H9 (cell line): ENCODE data around the gene CCDC110. TPM values are rescaled to one million over a fixed set of nuclear protein-coding genes. Genes with fewer than 3 reads are reported as not detected.

Source experiments
- DNase-seq: peaks from one replicate; pipeline ENCODE4 v3.0.0-alpha.2; 2017
- H2AFZ ChIP-seq: one replicate; pipeline ENCODE4 v1.6.1; 2013; ENCODE audit warnings: mild to moderate bottlenecking, low read length, control low read depth, moderate library complexity
- H2AK5ac ChIP-seq: 2 replicates; pipeline ENCODE4 v1.6.1; 2013; ENCODE audit warnings: low read length, control low read depth, mixed read lengths; ENCODE audit not compliant: insufficient read length
- H2BK120ac ChIP-seq: one replicate; pipeline ENCODE4 v1.6.1; 2013; ENCODE audit warnings: low read depth, mild to moderate bottlenecking, low read length, control low read depth, inconsistent platforms; ENCODE audit not compliant: poor library complexity, severe bottlenecking
- H2BK12ac ChIP-seq: 2 replicates; pipeline ENCODE4 v1.6.1; 2013; ENCODE audit warnings: low read length, control low read depth, mixed read lengths, low read depth; ENCODE audit not compliant: insufficient read length
- H2BK15ac ChIP-seq: 2 replicates; pipeline ENCODE4 v1.6.1; 2013; ENCODE audit warnings: low read depth, low read length, control low read depth
- H2BK20ac ChIP-seq: one replicate; pipeline ENCODE4 v1.6.1; 2013; ENCODE audit warnings: low read depth, mild to moderate bottlenecking, low read length, control low read depth, inconsistent platforms; ENCODE audit not compliant: poor library complexity, severe bottlenecking
- H2BK5ac ChIP-seq: 2 replicates; pipeline ENCODE4 v1.6.1; 2013; ENCODE audit warnings: low read length, control low read depth, mixed read lengths; ENCODE audit not compliant: insufficient read length
- H3K14ac ChIP-seq: 2 replicates; pipeline ENCODE4 v1.6.1; 2013; ENCODE audit warnings: low read length, control low read depth; ENCODE audit not compliant: insufficient read depth
- H3K18ac ChIP-seq: 2 replicates; pipeline ENCODE4 v1.6.1; 2013; ENCODE audit warnings: low read depth, mild to moderate bottlenecking, mixed read lengths, low read length, control low read depth; ENCODE audit not compliant: insufficient read length
- H3K23ac ChIP-seq: 2 replicates; pipeline ENCODE4 v1.6.1; 2013; ENCODE audit warnings: low read length, control low read depth, mixed read lengths, low read depth; ENCODE audit not compliant: insufficient read length
- H3K23me2 ChIP-seq: 2 replicates; pipeline ENCODE4 v1.6.1; 2013; ENCODE audit warnings: low read depth, mild to moderate bottlenecking, mixed read lengths, low read length, control low read depth; ENCODE audit not compliant: insufficient read length, poor library complexity, severe bottlenecking
- H3K27ac ChIP-seq: 2 replicates; pipeline ENCODE4 v1.5.1; 2013; ENCODE audit warnings: low read length, control low read depth, mixed read lengths, low read depth; ENCODE audit not compliant: insufficient read length
- H3K27me3 ChIP-seq: 2 replicates; pipeline ENCODE4 v1.6.1; 2013; ENCODE audit warnings: low read length, control low read depth, inconsistent platforms; ENCODE audit not compliant: insufficient read depth
- H3K4ac ChIP-seq: 2 replicates; pipeline ENCODE4 v1.6.1; 2013; ENCODE audit warnings: low read depth, mild to moderate bottlenecking, control low read depth, inconsistent platforms, low read length, moderate library complexity
- H3K4me1 ChIP-seq: 2 replicates; pipeline ENCODE4 v1.6.1; 2013; ENCODE audit warnings: low read length, control low read depth, inconsistent platforms; ENCODE audit not compliant: insufficient read depth
- H3K4me2 ChIP-seq: 2 replicates; pipeline ENCODE4 v1.6.1; 2013; ENCODE audit warnings: low read length, control low read depth, mixed read lengths; ENCODE audit not compliant: insufficient read length, insufficient read depth
- H3K56ac ChIP-seq: 2 replicates; pipeline ENCODE4 v1.6.1; 2013; ENCODE audit warnings: low read depth, mild to moderate bottlenecking, mixed read lengths, low read length, control low read depth; ENCODE audit not compliant: insufficient read length
- H3K79me1 ChIP-seq: 2 replicates; pipeline ENCODE4 v1.6.1; 2013; ENCODE audit warnings: low read depth, mild to moderate bottlenecking, moderate library complexity, low read length, control low read depth, inconsistent platforms; ENCODE audit not compliant: insufficient read depth, poor library complexity, severe bottlenecking
- H3K79me2 ChIP-seq: 2 replicates; pipeline ENCODE4 v1.6.1; 2013; ENCODE audit warnings: low read length, control low read depth, inconsistent platforms; ENCODE audit not compliant: insufficient read depth
- H3K9ac ChIP-seq: 2 replicates; pipeline ENCODE4 v1.6.1; 2013; ENCODE audit warnings: low read length, control low read depth, mixed read lengths; ENCODE audit not compliant: insufficient read length; ENCODE audit errors: extremely low read depth
- H3K9me3 ChIP-seq: one replicate; pipeline ENCODE4 v1.6.1; 2013; ENCODE audit warnings: low read depth, low read length, inconsistent platforms; ENCODE audit not compliant: control insufficient read depth
- H3T11ph ChIP-seq: one replicate; pipeline ENCODE4 v1.6.1; 2013; ENCODE audit warnings: mild to moderate bottlenecking, low read length, control low read depth, inconsistent platforms
- H4K20me1 ChIP-seq: one replicate; pipeline ENCODE4 v1.6.1; 2013; ENCODE audit not compliant: control insufficient read depth, insufficient read length, insufficient read depth
- H4K5ac ChIP-seq: 2 replicates; pipeline ENCODE4 v1.6.1; 2013; ENCODE audit warnings: low read depth, mild to moderate bottlenecking, mixed read lengths, low read length, control low read depth; ENCODE audit not compliant: insufficient read length
- H4K8ac ChIP-seq: replicated peaks from 2 replicates; pipeline ENCODE4 v1.6.1; 2013; ENCODE audit warnings: low read length, control low read depth, mixed read lengths, low read depth; ENCODE audit not compliant: insufficient read length
- H4K91ac ChIP-seq: 2 replicates; pipeline ENCODE4 v1.6.1; 2013; ENCODE audit warnings: low read depth, mild to moderate bottlenecking, moderate library complexity, mixed read lengths, low read length, control low read depth; ENCODE audit not compliant: insufficient read length
- H3K27ac Mint-ChIP-seq, 3 experiments: 2 replicates in 2 of 3; 3 replicates in 1 of 3; pipeline ENCODE4 v1.8.0; 2020 to 2021; ENCODE audit warnings: mixed read lengths in 3 of 3, mild to moderate bottlenecking in 1 of 3, moderate library complexity in 1 of 3
- H3K27me3 Mint-ChIP-seq: 2 replicates; pipeline ENCODE4 v1.8.0; 2021; ENCODE audit warnings: low read depth, mild to moderate bottlenecking, moderate library complexity, mixed read lengths
- H3K36me3 Mint-ChIP-seq, 3 experiments: 2 replicates in 2 of 3; 3 replicates in 1 of 3; pipeline ENCODE4 v1.8.0; 2020 to 2021; ENCODE audit warnings: low read depth in 3 of 3, mixed read lengths in 3 of 3; ENCODE audit not compliant: insufficient read depth in 1 of 3
- H3K4me1 Mint-ChIP-seq, 2 experiments: 2 replicates each; pipeline ENCODE4 v1.8.0; 2020; ENCODE audit warnings: mixed read lengths in 2 of 2
- H3K4me3 Mint-ChIP-seq, 2 experiments: 2 replicates in 1 of 2; 3 replicates in 1 of 2; pipeline ENCODE4 v1.8.0; 2020 to 2021; ENCODE audit warnings: mild to moderate bottlenecking in 2 of 2, mixed read lengths in 2 of 2, moderate library complexity in 1 of 2
- H3K9me3 Mint-ChIP-seq, 2 experiments: 2 replicates in 1 of 2; 3 replicates in 1 of 2; pipeline ENCODE4 v1.8.0; 2020; ENCODE audit warnings: mild to moderate bottlenecking in 2 of 2, mixed read lengths in 2 of 2, moderate library complexity in 1 of 2
- WGBS: extraction: QIAGEN DNeasy Blood & Tissue Kit; methylation state at CpG from one replicate; pipeline ENCODE4 v1.1.7; 2013; ENCODE audit warnings: missing lambda C conversion rate, low lambda C conversion rate, mixed read lengths; ENCODE audit not compliant: insufficient read length; ENCODE audit errors: extremely low coverage; 5-methylcytosine and 5-hydroxymethylcytosine counted together
- total RNA-seq: library from RNA; stranded (reverse); gene quantifications from 2 replicates; pipeline ENCODE4 v1.2.1, GENCODE V29; 2021
- TF ChIP-seq, protein P1 (sequence below): fragments of 200-600 bp; sonication (generic); conservative IDR thresholded peaks from 3 replicates; pipeline ENCODE4 v1.8.0; 2021; ENCODE audit warnings: antibody characterized with exemption, mild to moderate bottlenecking

The CCDC110 gene
- total RNA-seq, 1 experiment from 2014 or later: 2.3 TPM

DNA sequence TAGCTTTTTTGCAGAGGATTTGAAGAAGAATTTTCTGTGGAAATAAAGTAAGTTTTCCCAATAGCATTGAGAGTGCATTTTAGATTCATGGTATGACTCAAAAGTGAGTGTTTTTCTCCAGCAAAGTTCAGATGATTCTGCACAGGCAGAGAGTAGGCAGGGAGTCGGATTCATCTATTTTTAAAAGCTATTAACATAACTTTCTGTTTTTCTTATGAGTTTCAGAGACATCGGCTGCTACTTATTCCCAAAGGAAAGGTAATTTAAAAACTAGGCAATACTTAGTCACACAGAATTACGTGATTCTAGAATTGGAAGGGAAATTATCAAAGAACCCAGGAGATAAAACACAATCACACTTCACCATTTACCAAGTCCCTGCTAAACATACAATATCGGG, 4.4 kb downstream of the CCDC110 start:
- Histone ChIP-seq H2AK5ac (no peak overlapping the region), H3K27me3 (no peaks in the 10 kb centered on the region; the same call in 1 of the 2 replicates), H3T11ph (no peak overlapping the region), H3K9ac (no peak overlapping the region), H2AFZ (no peak overlapping the region), H3K18ac (no peak overlapping the region), H3K4me2 (no peak overlapping the region), H3K9me3 (no peaks in the 10 kb centered on the region), H3K23me2 (peaks cover 11% of the 10 kb centered on the region), H3K27ac (no peak overlapping the region), H3K23ac (no peak overlapping the region), H3K14ac (no peak overlapping the region), H2BK5ac (no peak overlapping the region), H4K20me1 (no peaks in the 10 kb centered on the region), H4K5ac (no peak overlapping the region), H2BK120ac (no peak overlapping the region), H2BK15ac (no peak overlapping the region), H3K56ac (no peak overlapping the region), H4K91ac (no peak overlapping the region), H3K4me1 (no peaks in the 10 kb centered on the region; the same call in 1 of the 2 replicates), H2BK12ac (no peak overlapping the region), H2BK20ac (no peak overlapping the region), H3K79me1 (no peaks in the 10 kb centered on the region), H3K4ac (no peak overlapping the region), H4K8ac (no peak overlapping the region), H3K79me2 (no peaks in the 10 kb centered on the region)
- Mint-ChIP-seq H3K4me1 (peaks cover 35 to 40% of the 10 kb centered on the region in 2 experiments), H3K4me3 (no peak overlapping the region), H3K27ac (no peak overlapping the region), H3K36me3 (no peaks in the 10 kb centered on the region; a peak in 1 of 7 replicates), H3K9me3 (no peaks in the 10 kb centered on the region; a peak in 2 of 5 replicates), H3K27me3 (peaks cover 26% of the 10 kb centered on the region)
- TF ChIP-seq, protein P1, sequence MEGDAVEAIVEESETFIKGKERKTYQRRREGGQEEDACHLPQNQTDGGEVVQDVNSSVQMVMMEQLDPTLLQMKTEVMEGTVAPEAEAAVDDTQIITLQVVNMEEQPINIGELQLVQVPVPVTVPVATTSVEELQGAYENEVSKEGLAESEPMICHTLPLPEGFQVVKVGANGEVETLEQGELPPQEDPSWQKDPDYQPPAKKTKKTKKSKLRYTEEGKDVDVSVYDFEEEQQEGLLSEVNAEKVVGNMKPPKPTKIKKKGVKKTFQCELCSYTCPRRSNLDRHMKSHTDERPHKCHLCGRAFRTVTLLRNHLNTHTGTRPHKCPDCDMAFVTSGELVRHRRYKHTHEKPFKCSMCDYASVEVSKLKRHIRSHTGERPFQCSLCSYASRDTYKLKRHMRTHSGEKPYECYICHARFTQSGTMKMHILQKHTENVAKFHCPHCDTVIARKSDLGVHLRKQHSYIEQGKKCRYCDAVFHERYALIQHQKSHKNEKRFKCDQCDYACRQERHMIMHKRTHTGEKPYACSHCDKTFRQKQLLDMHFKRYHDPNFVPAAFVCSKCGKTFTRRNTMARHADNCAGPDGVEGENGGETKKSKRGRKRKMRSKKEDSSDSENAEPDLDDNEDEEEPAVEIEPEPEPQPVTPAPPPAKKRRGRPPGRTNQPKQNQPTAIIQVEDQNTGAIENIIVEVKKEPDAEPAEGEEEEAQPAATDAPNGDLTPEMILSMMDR: no peak
- no peak for DNase-seq
- no CpG with 5 or more reads among the region's 4 CpGs for WGBS
